Stimulated activated memory B cell treated with anti-CD40 and anti-IgM and Interleukin-4, amounts not matched to agents 10 μg/mL and 1 μg/mL and 100 μg/mL, for 72 hours (primary cell): ENCODE measurements around the gene PRKG1.

Experiments
- ATAC-seq: fragments of 150-1000 bp; cut with Tn5 transposase; 2 replicates; pipeline ENCODE4 v1.10.0; 2021
- H3K27ac Mint-ChIP-seq: one replicate; pipeline ENCODE4 v1.8.0; 2022; ENCODE audit warnings: mild to moderate bottlenecking, mixed read lengths
- H3K27me3 Mint-ChIP-seq: one replicate; pipeline ENCODE4 v1.8.0; 2022; ENCODE audit warnings: mixed read lengths
- H3K36me3 Mint-ChIP-seq: one replicate; pipeline ENCODE4 v1.8.0; 2022; ENCODE audit warnings: mixed read lengths
- H3K4me1 Mint-ChIP-seq: one replicate; pipeline ENCODE4 v1.8.0; 2022; ENCODE audit warnings: mixed read lengths
- H3K4me3 Mint-ChIP-seq: one replicate; pipeline ENCODE4 v1.8.0; 2022; ENCODE audit warnings: mild to moderate bottlenecking, moderate library complexity, mixed read lengths
- H3K9me3 Mint-ChIP-seq: one replicate; pipeline ENCODE4 v1.8.0; 2022; ENCODE audit warnings: mixed read lengths

The PRKG1 gene

DNA sequence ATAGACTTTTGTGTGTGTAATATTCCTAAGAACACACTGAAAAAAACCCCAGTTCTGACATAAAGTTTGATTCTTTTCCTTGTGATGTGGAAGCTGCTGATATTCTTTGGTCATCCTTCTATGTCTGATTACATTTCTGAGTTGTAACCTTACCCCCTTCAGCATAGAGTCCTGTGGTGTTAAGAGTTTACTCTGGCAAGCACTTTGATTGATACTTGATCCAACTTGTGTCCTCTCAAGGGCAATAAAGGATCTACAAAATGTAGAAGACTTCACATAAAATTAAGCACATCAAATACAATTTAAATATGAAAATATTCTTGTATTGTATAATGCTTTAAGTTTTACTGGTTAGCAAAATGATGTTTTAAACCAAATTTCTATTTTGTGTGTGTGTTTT lies 1018.1 kb downstream of the PRKG1 start:
- no peaks in the 10 kb centered on the region for H3K36me3 Mint-ChIP-seq
- no peak overlapping the region for H3K4me3 Mint-ChIP-seq
- H3K4me1 Mint-ChIP-seq: no peaks in the 10 kb centered on the region
- H3K27ac Mint-ChIP-seq: no peak overlapping the region
- no peak for ATAC-seq
- H3K9me3 Mint-ChIP-seq: no peaks in the 10 kb centered on the region
- no peaks in the 10 kb centered on the region for H3K27me3 Mint-ChIP-seq

GRCh38 chr10:52098130-52098529 lies 1023.8 kb downstream of the PRKG1 start:
- no peak for ATAC-seq
- Mint-ChIP-seq H3K27me3 (no peaks in the 10 kb centered on the region), H3K4me3 (no peak overlapping the region), H3K27ac (no peak overlapping the region), H3K4me1 (no peaks in the 10 kb centered on the region), H3K9me3 (no peaks in the 10 kb centered on the region), H3K36me3 (no peaks in the 10 kb centered on the region)

DNA sequence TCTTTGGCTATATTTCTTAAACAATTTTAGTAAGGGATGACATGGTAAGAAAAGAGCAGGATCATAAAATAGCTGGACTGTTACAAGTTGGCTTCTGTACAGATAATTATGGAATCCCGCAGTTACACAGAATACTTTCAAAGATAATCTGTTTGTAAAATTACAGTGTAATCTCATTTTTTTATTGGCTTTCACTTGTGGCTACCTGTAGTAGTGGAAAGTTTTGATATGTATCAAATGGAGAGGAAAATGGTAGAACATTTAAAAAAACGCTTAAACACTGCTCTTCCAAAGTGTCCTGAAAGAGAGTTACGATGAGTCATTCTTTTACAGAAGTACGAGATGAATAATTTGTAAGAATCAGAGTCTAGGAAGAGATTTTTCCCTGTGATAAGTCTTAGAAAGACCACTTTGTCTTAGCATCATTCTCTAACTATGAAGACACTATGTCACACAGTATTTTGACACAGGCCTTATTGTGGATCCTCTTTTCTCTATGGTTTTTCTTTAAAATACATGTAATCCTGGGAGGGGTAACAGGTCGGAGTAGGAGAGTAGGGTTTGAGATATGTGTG lies 1024.8 kb downstream of the PRKG1 start:
- H3K4me3 Mint-ChIP-seq: no peak overlapping the region
- H3K4me1 Mint-ChIP-seq: no peaks in the 10 kb centered on the region
- no peak for ATAC-seq
- no peaks in the 10 kb centered on the region for H3K27me3 Mint-ChIP-seq
- no peaks in the 10 kb centered on the region for H3K9me3 Mint-ChIP-seq
- H3K27ac Mint-ChIP-seq: no peak overlapping the region
- H3K36me3 Mint-ChIP-seq: no peaks in the 10 kb centered on the region

DNA sequence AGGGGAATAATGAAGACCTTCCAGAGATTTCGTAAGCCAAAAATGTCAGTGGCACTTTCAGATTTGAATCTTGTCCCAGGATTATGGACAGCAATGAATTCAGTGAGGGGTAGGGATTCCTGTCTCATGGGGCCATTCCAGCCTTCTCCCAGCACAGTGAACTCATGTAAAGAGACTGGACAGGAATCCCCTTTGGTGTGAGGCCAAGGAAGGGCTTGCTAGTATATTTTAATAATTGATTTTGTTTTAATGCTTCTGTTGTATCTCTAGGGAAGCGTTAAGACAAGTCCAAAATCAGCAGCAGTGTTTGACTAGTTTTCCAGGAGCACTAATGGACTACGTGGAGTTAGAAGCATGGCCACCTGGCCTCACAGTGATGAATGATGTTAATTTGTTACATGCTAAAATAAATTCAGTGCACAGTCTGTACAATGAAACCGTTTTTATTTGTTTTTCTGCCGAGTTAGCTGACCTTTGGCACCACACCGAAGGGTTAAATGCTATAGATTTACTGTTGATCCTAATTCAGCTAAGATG lies 1025.8 kb downstream of the PRKG1 start:
- no peaks in the 10 kb centered on the region for H3K27me3 Mint-ChIP-seq
- H3K27ac Mint-ChIP-seq: no peak overlapping the region
- H3K36me3 Mint-ChIP-seq: no peaks in the 10 kb centered on the region
- no peaks in the 10 kb centered on the region for H3K9me3 Mint-ChIP-seq
- no peak for ATAC-seq
- no peak overlapping the region for H3K4me3 Mint-ChIP-seq
- no peaks in the 10 kb centered on the region for H3K4me1 Mint-ChIP-seq

DNA sequence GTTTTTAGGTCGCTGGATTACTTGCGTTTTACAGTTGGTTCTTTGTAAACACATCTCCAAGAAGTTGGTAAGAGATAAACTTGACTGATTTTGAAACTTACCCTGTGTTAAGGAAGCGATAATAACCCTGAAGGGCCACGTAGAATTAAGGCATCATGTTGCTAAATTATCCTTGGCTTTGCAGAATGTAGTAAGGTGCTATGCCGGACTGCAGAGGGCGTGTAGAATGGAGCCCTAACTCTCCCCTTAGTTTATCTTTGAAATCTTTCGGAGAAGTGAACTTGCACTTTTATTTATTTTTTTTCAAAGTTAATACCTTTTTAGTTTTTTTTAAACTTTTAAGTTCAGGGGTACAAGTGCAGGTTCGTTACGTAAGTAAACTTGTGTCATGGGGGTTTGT lies 1031.0 kb downstream of the PRKG1 start:
- Mint-ChIP-seq H3K27ac (no peak overlapping the region), H3K4me3 (no peak overlapping the region), H3K9me3 (no peaks in the 10 kb centered on the region), H3K4me1 (no peaks in the 10 kb centered on the region), H3K27me3 (no peaks in the 10 kb centered on the region), H3K36me3 (no peaks in the 10 kb centered on the region)
- no peak for ATAC-seq

DNA sequence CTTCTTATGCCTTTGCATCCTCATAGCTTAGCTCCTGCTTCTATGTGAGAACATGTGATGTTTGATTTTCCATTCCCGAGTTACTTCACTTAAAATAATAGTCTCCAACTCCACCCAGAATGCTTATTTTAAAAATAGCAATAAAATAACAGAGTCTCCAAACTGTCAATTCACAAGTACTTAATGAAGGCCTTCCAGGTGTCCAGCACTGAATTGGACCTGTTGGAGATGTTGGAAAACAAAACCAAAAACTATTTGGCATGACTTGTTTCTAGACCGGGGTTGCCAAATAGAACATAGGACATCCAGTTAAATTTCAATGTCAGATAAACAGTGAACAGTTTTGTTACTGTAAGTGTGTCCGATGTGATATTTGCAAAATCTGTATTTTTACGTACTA lies 1031.7 kb downstream of the PRKG1 start:
- Mint-ChIP-seq H3K4me1 (no peaks in the 10 kb centered on the region), H3K27me3 (no peaks in the 10 kb centered on the region), H3K27ac (no peak overlapping the region), H3K4me3 (no peak overlapping the region), H3K36me3 (no peaks in the 10 kb centered on the region), H3K9me3 (no peaks in the 10 kb centered on the region)
- ATAC-seq: no peak

GRCh38 chr10:52106899-52107298 lies 1032.6 kb downstream of the PRKG1 start:
- no peaks in the 10 kb centered on the region for H3K36me3 Mint-ChIP-seq
- no peaks in the 10 kb centered on the region for H3K4me1 Mint-ChIP-seq
- ATAC-seq: no peak
- H3K4me3 Mint-ChIP-seq: no peak overlapping the region
- H3K27me3 Mint-ChIP-seq: no peaks in the 10 kb centered on the region
- no peaks in the 10 kb centered on the region for H3K9me3 Mint-ChIP-seq
- no peak overlapping the region for H3K27ac Mint-ChIP-seq

GRCh38 chr10:52108236-52108635 lies 1033.9 kb downstream of the PRKG1 start:
- no peaks in the 10 kb centered on the region for H3K36me3 Mint-ChIP-seq

GRCh38 chr10:52110576-52110975 lies 1036.3 kb downstream of the PRKG1 start:
- Mint-ChIP-seq H3K4me3 (no peak overlapping the region), H3K9me3 (no peaks in the 10 kb centered on the region), H3K27me3 (no peaks in the 10 kb centered on the region), H3K36me3 (no peaks in the 10 kb centered on the region), H3K4me1 (no peaks in the 10 kb centered on the region), H3K27ac (no peak overlapping the region)
- ATAC-seq: no peak

More at GRCh38 chr10:52108236-52108635, 1033.9 kb downstream of the PRKG1 start:
- H3K9me3 Mint-ChIP-seq: no peaks in the 10 kb centered on the region
- H3K27ac Mint-ChIP-seq: no peak overlapping the region
- H3K4me3 Mint-ChIP-seq: no peak overlapping the region
- no peak for ATAC-seq
- no peaks in the 10 kb centered on the region for H3K4me1 Mint-ChIP-seq
- no peaks in the 10 kb centered on the region for H3K27me3 Mint-ChIP-seq

GRCh38 chr10:52111101-52111891 lies 1037.0 kb downstream of the PRKG1 start:
- ATAC-seq: no peak
- H3K27ac Mint-ChIP-seq: no peak overlapping the region
- no peaks in the 10 kb centered on the region for H3K27me3 Mint-ChIP-seq
- H3K9me3 Mint-ChIP-seq: no peaks in the 10 kb centered on the region
- H3K36me3 Mint-ChIP-seq: no peaks in the 10 kb centered on the region
- H3K4me1 Mint-ChIP-seq: no peaks in the 10 kb centered on the region
- no peak overlapping the region for H3K4me3 Mint-ChIP-seq

DNA sequence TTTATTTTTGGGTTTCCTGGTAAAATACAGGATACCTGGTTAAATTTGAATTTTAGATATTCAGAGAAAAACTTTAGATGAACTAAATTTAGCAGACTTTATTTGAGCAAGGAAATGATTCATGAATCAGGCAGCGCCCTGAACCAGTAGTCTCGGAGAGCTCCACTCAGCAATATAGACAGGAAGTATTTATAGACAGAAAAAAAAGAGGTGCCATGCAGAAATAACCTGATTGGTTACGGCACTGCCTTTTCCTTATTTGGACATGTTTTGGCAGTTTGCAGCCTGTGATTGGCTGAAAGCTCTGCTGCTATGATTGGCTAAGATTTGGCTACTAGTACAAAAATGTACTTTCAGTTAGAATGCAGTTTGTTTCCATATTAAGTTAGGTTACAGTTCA lies 1041.5 kb downstream of the PRKG1 start:
- H3K36me3 Mint-ChIP-seq: no peaks in the 10 kb centered on the region
- no peak for ATAC-seq
- H3K4me3 Mint-ChIP-seq: no peak overlapping the region
- H3K4me1 Mint-ChIP-seq: no peaks in the 10 kb centered on the region
- H3K9me3 Mint-ChIP-seq: no peaks in the 10 kb centered on the region
- H3K27ac Mint-ChIP-seq: no peak overlapping the region
- H3K27me3 Mint-ChIP-seq: no peaks in the 10 kb centered on the region

- ATAC-seq: no peak
- H3K27ac Mint-ChIP-seq: no peak overlapping the region
- no peaks in the 10 kb centered on the region for H3K36me3 Mint-ChIP-seq
- H3K27me3 Mint-ChIP-seq: no peaks in the 10 kb centered on the region
- no peaks in the 10 kb centered on the region for H3K9me3 Mint-ChIP-seq
- no peak overlapping the region for H3K4me3 Mint-ChIP-seq
- H3K4me1 Mint-ChIP-seq: no peaks in the 10 kb centered on the region
Measured at GRCh38 chr10:52119507-52119906, 1045.2 kb downstream of the PRKG1 start.

DNA sequence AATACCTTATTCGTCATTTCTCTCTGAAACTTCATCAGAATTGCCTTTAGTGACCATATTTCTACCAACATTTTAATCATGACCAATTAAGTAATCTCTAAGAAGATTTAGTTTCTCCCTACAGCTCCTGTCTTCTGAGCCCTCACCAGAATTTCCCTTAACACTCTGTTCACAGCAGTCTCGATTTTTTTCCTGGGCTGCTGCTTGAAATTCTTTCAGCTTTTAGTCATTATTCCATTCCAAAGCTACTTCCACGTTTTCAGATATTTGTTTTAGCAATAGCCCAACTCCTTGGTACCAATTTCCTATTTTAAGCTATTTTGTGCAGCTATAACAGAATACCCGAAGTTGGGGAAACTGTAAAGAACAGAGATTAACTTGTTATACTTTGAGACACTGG lies 1047.4 kb downstream of the PRKG1 start:
- H3K27ac Mint-ChIP-seq: no peak overlapping the region

GRCh38 chr10:52128056-52128683 lies 1053.9 kb downstream of the PRKG1 start:
- Mint-ChIP-seq H3K36me3 (no peaks in the 10 kb centered on the region), H3K27ac (no peak overlapping the region), H3K27me3 (no peaks in the 10 kb centered on the region), H3K9me3 (no peaks in the 10 kb centered on the region), H3K4me1 (no peaks in the 10 kb centered on the region), H3K4me3 (no peak overlapping the region)
- no peak for ATAC-seq

More for the DNA sequence above, 1047.4 kb downstream of the PRKG1 start:
- Mint-ChIP-seq H3K27me3 (no peaks in the 10 kb centered on the region), H3K4me1 (no peaks in the 10 kb centered on the region), H3K36me3 (no peaks in the 10 kb centered on the region), H3K4me3 (no peak overlapping the region), H3K9me3 (no peaks in the 10 kb centered on the region)
- no peak for ATAC-seq

DNA sequence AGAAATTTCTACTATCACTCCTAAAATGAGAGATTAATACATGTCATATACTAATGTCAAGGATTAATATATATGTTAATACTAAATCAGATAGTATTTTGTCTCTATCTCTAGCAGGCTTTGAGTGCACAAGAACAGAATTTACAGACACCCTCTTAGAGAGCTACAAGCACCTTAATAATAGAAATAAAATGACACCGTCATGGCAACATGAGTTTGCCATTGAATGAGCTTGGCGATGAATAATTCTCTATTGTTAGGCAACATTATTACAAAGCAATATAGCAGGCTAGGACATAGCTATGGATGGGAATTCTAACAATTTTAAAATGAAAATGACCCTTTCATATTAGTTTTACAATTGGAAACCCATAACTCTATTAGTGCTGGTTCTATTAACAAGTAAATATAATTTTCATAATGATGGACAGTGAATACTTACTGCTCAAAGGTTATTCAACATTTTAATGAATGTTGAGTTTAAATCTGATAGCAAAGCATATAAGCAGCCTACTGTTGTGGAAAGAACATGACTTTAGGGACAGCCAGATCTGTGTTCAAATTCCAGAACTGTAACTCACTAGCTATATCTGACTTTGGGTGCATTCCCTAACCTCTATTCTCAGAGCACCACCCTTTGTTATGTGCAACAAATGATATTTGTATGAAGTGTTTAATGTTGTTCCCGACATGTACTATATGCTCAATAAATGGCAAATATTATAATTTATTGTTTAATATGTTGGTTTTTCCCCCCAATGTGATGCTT lies 1055.3 kb downstream of the PRKG1 start:
- Mint-ChIP-seq H3K4me3 (no peak overlapping the region), H3K27ac (no peak overlapping the region), H3K27me3 (no peaks in the 10 kb centered on the region), H3K4me1 (no peaks in the 10 kb centered on the region), H3K36me3 (no peaks in the 10 kb centered on the region), H3K9me3 (no peaks in the 10 kb centered on the region)
- ATAC-seq: no peak
